ENCODE data around the gene AMH. TPM values are rescaled to one million over a fixed set of nuclear protein-coding genes. Genes with fewer than 3 reads are reported as not detected.
A peak's percentile ranks its signal among the peaks of the same experiment; 100 is the strongest.

The AMH gene
- total and polyA plus RNA-seq, 2 of the 13 experiments (the other 11 are each of a cell fraction or from before 2014, with no cell fraction given), result 0.03 to 0.18 TPM

DNA sequence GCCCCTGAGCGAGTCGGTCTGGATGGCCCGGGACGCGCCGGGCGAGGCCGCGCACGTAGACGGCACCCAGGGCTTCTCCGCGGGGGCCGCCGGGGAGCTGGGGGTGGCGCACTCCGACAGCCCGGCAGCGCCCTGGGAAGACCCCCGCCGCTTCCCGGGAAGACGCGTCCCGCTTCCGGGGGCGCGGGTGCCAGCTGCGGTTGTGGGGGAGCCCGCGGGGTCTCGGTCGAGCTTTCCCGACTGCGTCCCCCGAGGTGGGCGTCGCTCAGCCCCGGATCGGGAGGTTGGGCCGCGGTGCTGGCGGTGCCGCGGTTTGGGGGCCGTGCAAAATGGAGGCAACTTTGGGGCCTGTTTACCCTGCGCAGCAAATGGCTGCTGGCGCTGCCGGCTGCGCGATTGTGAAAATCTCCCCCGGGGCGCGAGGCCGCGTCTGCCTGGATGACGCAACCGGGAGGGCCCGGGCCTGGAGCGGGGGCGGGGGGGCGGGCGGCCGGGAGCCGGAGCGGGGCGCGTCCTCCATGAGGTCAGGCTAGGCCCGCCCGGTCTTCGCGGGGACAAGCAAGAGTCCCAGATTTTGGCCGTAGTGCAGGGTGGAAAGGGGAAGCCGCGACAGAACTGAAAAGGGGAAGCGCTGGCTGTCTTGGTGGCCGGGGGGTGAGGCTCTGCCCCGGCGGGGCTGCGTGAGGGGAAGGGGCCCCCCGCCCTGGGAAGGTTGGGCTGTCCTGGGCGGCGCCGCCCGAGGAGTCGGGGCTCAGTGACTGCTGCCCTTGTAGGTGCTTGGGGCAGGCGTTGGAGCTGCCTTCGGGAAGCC, 21.5 kb downstream of the AMH start (continued):
- TF ChIP-seq, protein P1, sequence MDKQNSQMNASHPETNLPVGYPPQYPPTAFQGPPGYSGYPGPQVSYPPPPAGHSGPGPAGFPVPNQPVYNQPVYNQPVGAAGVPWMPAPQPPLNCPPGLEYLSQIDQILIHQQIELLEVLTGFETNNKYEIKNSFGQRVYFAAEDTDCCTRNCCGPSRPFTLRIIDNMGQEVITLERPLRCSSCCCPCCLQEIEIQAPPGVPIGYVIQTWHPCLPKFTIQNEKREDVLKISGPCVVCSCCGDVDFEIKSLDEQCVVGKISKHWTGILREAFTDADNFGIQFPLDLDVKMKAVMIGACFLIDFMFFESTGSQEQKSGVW (CRISPR knock-in tag; IDR thresholded peaks at IDR 0.05; ENCODE audit: borderline replicate concordance), result no peak
- TF ChIP-seq, protein P2, sequence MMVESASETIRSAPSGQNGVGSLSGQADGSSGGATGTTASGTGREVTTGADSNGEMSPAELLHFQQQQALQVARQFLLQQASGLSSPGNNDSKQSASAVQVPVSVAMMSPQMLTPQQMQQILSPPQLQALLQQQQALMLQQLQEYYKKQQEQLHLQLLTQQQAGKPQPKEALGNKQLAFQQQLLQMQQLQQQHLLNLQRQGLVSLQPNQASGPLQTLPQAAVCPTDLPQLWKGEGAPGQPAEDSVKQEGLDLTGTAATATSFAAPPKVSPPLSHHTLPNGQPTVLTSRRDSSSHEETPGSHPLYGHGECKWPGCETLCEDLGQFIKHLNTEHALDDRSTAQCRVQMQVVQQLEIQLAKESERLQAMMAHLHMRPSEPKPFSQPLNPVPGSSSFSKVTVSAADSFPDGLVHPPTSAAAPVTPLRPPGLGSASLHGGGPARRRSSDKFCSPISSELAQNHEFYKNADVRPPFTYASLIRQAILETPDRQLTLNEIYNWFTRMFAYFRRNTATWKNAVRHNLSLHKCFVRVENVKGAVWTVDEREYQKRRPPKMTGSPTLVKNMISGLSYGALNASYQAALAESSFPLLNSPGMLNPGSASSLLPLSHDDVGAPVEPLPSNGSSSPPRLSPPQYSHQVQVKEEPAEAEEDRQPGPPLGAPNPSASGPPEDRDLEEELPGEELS (CRISPR knock-in tag; IDR thresholded peaks at IDR 0.05), result no peak
- TF ChIP-seq ZNF460 (CRISPR knock-in tag; IDR thresholded peaks at IDR 0.05; ENCODE audit: borderline replicate concordance), result no peak
- TF ChIP-seq TARDBP (CRISPR knock-in tag; IDR thresholded peaks at IDR 0.05), result no peak
- TF ChIP-seq, protein P3, sequence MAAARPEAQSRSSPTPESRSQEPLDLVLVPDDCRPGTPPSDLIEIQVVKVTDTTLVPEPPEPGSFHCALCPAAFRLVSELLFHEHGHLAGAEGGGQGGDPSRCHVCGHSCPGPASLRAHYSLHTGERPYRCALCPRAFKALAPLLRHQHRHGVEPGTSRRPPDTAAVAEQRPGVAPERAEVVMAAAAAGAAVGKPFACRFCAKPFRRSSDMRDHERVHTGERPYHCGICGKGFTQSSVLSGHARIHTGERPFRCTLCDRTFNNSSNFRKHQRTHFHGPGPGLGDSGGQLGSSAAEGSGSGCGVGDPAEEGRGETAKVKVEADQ (CRISPR knock-in tag; IDR thresholded peaks at IDR 0.05; ENCODE audit: borderline replicate concordance), result no peak
- TF ChIP-seq, protein P4, sequence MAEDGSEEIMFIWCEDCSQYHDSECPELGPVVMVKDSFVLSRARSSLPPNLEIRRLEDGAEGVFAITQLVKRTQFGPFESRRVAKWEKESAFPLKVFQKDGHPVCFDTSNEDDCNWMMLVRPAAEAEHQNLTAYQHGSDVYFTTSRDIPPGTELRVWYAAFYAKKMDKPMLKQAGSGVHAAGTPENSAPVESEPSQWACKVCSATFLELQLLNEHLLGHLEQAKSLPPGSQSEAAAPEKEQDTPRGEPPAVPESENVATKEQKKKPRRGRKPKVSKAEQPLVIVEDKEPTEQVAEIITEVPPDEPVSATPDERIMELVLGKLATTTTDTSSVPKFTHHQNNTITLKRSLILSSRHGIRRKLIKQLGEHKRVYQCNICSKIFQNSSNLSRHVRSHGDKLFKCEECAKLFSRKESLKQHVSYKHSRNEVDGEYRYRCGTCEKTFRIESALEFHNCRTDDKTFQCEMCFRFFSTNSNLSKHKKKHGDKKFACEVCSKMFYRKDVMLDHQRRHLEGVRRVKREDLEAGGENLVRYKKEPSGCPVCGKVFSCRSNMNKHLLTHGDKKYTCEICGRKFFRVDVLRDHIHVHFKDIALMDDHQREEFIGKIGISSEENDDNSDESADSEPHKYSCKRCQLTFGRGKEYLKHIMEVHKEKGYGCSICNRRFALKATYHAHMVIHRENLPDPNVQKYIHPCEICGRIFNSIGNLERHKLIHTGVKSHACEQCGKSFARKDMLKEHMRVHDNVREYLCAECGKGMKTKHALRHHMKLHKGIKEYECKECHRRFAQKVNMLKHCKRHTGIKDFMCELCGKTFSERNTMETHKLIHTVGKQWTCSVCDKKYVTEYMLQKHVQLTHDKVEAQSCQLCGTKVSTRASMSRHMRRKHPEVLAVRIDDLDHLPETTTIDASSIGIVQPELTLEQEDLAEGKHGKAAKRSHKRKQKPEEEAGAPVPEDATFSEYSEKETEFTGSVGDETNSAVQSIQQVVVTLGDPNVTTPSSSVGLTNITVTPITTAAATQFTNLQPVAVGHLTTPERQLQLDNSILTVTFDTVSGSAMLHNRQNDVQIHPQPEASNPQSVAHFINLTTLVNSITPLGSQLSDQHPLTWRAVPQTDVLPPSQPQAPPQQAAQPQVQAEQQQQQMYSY (CRISPR knock-in tag; IDR thresholded peaks at IDR 0.05), result no peak
- TF ChIP-seq KDM5A (IDR thresholded peaks at IDR 0.05; ENCODE audit: borderline replicate concordance, low read length), result no peak
- no peak for TF ChIP-seq ZMYM2 (CRISPR knock-in tag; IDR thresholded peaks at IDR 0.05)
- peak; percentile 58; the same call in 1 of the 2 replicates for TF ChIP-seq ATF7-NPFF (CRISPR knock-in tag; IDR thresholded peaks at IDR 0.05; ENCODE audit: low read depth)
- TF ChIP-seq, protein P5, sequence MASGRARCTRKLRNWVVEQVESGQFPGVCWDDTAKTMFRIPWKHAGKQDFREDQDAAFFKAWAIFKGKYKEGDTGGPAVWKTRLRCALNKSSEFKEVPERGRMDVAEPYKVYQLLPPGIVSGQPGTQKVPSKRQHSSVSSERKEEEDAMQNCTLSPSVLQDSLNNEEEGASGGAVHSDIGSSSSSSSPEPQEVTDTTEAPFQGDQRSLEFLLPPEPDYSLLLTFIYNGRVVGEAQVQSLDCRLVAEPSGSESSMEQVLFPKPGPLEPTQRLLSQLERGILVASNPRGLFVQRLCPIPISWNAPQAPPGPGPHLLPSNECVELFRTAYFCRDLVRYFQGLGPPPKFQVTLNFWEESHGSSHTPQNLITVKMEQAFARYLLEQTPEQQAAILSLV (CRISPR knock-in tag; IDR thresholded peaks at IDR 0.05; ENCODE audit: borderline replicate concordance), result no peak
- TF ChIP-seq, protein P6, sequence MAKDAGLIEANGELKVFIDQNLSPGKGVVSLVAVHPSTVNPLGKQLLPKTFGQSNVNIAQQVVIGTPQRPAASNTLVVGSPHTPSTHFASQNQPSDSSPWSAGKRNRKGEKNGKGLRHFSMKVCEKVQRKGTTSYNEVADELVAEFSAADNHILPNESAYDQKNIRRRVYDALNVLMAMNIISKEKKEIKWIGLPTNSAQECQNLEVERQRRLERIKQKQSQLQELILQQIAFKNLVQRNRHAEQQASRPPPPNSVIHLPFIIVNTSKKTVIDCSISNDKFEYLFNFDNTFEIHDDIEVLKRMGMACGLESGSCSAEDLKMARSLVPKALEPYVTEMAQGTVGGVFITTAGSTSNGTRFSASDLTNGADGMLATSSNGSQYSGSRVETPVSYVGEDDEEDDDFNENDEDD (CRISPR knock-in tag; IDR thresholded peaks at IDR 0.05; ENCODE audit: borderline replicate concordance), result peak; percentile 34; the same call in 1 of the 2 replicates
- no peak for TF ChIP-seq ZNF326 (CRISPR knock-in tag; IDR thresholded peaks at IDR 0.05; ENCODE audit: borderline replicate concordance)
- TF ChIP-seq, protein P7, sequence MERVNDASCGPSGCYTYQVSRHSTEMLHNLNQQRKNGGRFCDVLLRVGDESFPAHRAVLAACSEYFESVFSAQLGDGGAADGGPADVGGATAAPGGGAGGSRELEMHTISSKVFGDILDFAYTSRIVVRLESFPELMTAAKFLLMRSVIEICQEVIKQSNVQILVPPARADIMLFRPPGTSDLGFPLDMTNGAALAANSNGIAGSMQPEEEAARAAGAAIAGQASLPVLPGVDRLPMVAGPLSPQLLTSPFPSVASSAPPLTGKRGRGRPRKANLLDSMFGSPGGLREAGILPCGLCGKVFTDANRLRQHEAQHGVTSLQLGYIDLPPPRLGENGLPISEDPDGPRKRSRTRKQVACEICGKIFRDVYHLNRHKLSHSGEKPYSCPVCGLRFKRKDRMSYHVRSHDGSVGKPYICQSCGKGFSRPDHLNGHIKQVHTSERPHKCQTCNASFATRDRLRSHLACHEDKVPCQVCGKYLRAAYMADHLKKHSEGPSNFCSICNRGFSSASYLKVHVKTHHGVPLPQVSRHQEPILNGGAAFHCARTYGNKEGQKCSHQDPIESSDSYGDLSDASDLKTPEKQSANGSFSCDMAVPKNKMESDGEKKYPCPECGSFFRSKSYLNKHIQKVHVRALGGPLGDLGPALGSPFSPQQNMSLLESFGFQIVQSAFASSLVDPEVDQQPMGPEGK (CRISPR knock-in tag; IDR thresholded peaks at IDR 0.05), result peak; percentile 68
- TF ChIP-seq NCOA5 (CRISPR knock-in tag; IDR thresholded peaks at IDR 0.05), result no peak
- TF ChIP-seq, protein P8, sequence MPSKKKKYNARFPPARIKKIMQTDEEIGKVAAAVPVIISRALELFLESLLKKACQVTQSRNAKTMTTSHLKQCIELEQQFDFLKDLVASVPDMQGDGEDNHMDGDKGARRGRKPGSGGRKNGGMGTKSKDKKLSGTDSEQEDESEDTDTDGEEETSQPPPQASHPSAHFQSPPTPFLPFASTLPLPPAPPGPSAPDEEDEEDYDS (CRISPR knock-in tag; IDR thresholded peaks at IDR 0.05), result no peak

Data from HepG2 (cell line).